ENCODE measurements around the gene ZMYND11. TPM values are rescaled to one million over a fixed set of nuclear protein-coding genes. Genes with fewer than 3 reads are reported as not detected.

The ZMYND11 gene
- polyA plus RNA-seq, 3 donors: 7.0 to 11.8 (median 8.8) TPM

DNA sequence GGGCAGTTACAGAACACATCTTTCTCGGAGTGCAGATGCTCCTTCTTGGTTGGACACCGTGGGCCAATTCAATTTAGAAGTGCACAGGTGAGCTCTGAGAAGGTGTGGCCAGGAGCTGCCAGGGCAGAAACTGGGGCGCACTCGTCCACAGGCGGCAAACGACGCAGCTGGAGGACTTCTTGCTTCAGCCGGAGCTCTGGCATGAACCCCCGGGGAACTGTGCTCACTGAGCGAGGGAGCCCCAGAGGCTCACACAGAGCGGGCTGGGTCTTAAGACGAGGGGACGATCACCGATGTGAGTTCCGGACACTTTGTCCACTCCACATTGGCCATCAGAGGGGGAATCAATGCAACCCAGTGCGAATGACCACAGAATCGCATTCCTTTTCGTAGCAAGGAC, 140.4 kb downstream of the ZMYND11 start:
- Mint-ChIP-seq H3K27ac (peak overlapping the region in 2 of 7 donors; percentile 49 to 73), H3K4me1 (no peaks in the 10 kb centered on the region), H3K9me3 (peaks cover 0 to 5% (median 0%) of the 10 kb centered on the region in 7 donors), H3K4me3 (no peak overlapping the region), H3K27me3 (ENCODE audit: low read depth in 3 of 3) (peaks cover 3 to 13% (median 6%) of the 10 kb centered on the region in 3 donors), H3K36me3 (no peaks in the 10 kb centered on the region)
- Histone ChIP-seq H3K4me1 (ENCODE audit: control insufficient read depth in 1 of 2, insufficient read depth in 2 of 2, low read length in 2 of 2) (no peaks in the 10 kb centered on the region), H3K9me3 (replicated peaks in 1 of 2; ENCODE audit: control insufficient read depth in 1 of 2, insufficient read depth in 1 of 2, low read length in 2 of 2) (no peaks in the 10 kb centered on the region), H3K4me3 (replicated peaks in 1 of 3; ENCODE audit: low read depth in 2 of 3, low read length in 3 of 3) (no peak overlapping the region), H3K36me3 (replicated peaks in 1 of 2; ENCODE audit: control insufficient read depth in 1 of 2, insufficient read depth in 2 of 2, low read length in 2 of 2) (no peaks in the 10 kb centered on the region), H3K9ac (ENCODE audit: insufficient read depth, low read length, poor library complexity, severe bottlenecking) (no peak overlapping the region), H3K79me2 (ENCODE audit: insufficient read depth, low read length) (no peaks in the 10 kb centered on the region), H3K4me2 (replicated peaks; ENCODE audit: extremely low read depth, low read length, poor library complexity, severe bottlenecking) (no peak overlapping the region), H4K20me1 (ENCODE audit: insufficient read depth, low read length) (no peaks in the 10 kb centered on the region), H3K27ac (ENCODE audit: low read depth in 1 of 2, low read length in 2 of 2) (no peak overlapping the region), H2AFZ (ENCODE audit: insufficient read depth, low read depth, low read length, poor library complexity, severe bottlenecking) (no peak overlapping the region), H3K27me3 (ENCODE audit: control insufficient read depth in 2 of 2, insufficient read depth in 2 of 2, low read length in 2 of 2) (no peaks in the 10 kb centered on the region)
- no peak for TF ChIP-seq CTCF (IDR thresholded peaks at IDR 0.05)
- WGBS (ENCODE audit: insufficient coverage): 96% methylated on average over 15 of the region's 18 CpGs
- DNase-seq: no peak
- intact Hi-C loops (cut with micrococcal nuclease): no loop called here

- H3K27me3 ChIP-seq (ENCODE audit: control insufficient read depth in 2 of 2, insufficient read depth in 2 of 2, low read length in 2 of 2): no peaks in the 10 kb centered on the region
- intact Hi-C loops (cut with micrococcal nuclease): no loop called here
- 97% methylated on average over 19 of the region's 19 CpGs for WGBS (ENCODE audit: insufficient coverage)
- no peak for DNase-seq
- H3K9ac ChIP-seq (ENCODE audit: insufficient read depth, low read length, poor library complexity, severe bottlenecking): no peak overlapping the region
- no peak overlapping the region for H3K4me3 Mint-ChIP-seq
- H3K9me3 ChIP-seq (replicated peaks in 1 of 2; ENCODE audit: control insufficient read depth in 1 of 2, insufficient read depth in 1 of 2, low read length in 2 of 2): no peaks in the 10 kb centered on the region
- H3K4me1 Mint-ChIP-seq: peaks cover 14% of the 10 kb centered on the region
- peaks cover 0 to 8% (median 1%) of the 10 kb centered on the region in 7 donors for H3K9me3 Mint-ChIP-seq
- TF ChIP-seq CTCF (IDR thresholded peaks at IDR 0.05): no peak
- peak overlapping the region in 1 of 7 donors; percentile 51 for H3K27ac Mint-ChIP-seq
- H3K36me3 Mint-ChIP-seq: no peaks in the 10 kb centered on the region
- no peaks in the 10 kb centered on the region for H3K36me3 ChIP-seq (replicated peaks in 1 of 2; ENCODE audit: control insufficient read depth in 1 of 2, insufficient read depth in 2 of 2, low read length in 2 of 2)
- no peak overlapping the region for H3K27ac ChIP-seq (ENCODE audit: low read depth in 1 of 2, low read length in 2 of 2)
- H3K4me2 ChIP-seq (replicated peaks; ENCODE audit: extremely low read depth, low read length, poor library complexity, severe bottlenecking): no peak overlapping the region
- H3K27me3 Mint-ChIP-seq (ENCODE audit: low read depth in 3 of 3): peaks cover 3 to 10% (median 6%) of the 10 kb centered on the region in 3 donors
- H3K4me3 ChIP-seq (replicated peaks in 1 of 3; ENCODE audit: low read depth in 2 of 3, low read length in 3 of 3): no peak overlapping the region
- no peak overlapping the region for H2AFZ ChIP-seq (ENCODE audit: insufficient read depth, low read depth, low read length, poor library complexity, severe bottlenecking)
- H3K4me1 ChIP-seq (ENCODE audit: control insufficient read depth in 1 of 2, insufficient read depth in 2 of 2, low read length in 2 of 2): peaks cover 7 to 12% of the 10 kb centered on the region in 2 donors
- no peaks in the 10 kb centered on the region for H3K79me2 ChIP-seq (ENCODE audit: insufficient read depth, low read length)
- no peaks in the 10 kb centered on the region for H4K20me1 ChIP-seq (ENCODE audit: insufficient read depth, low read length)
These were observed 142.7 kb downstream of the ZMYND11 start for GRCh38 chr10:277963-278362.
